Measurements from ENCODE around the gene FAM72D.
"Not testable (repeated sequence)": the region's sequence is repeated elsewhere in the genome, so short reads cannot be mapped to it uniquely, and the experiment has no call there.

GRCh38 chr1:145127144-145127543 lies 31.4 kb downstream of the FAM72D start:
- TF ChIP-seq EP300, CTCF (IDR thresholded peaks at IDR 0.05): not testable (repeated sequence)
